Tibial artery (tissue), 4 donors: ENCODE measurements around the gene ACOXL.

Experiments used
- DNase-seq, 2 donors: peaks; one replicate each; pipeline ENCODE4 v3.0.0-alpha.2; 2019
- H3K27ac ChIP-seq, 2 donors: fragments of 200-600 bp; sonication (generic) in 1 of 2; 1 replicate in 1 of 2; 2 replicates in 1 of 2; pipeline ENCODE4 v1.5.1; 2018 to 2019; ENCODE audit warnings: mild to moderate bottlenecking in 1 of 2
- H3K27me3 ChIP-seq, 2 donors: fragments of 200-600 bp; sonication (generic) in 1 of 2; one replicate each; pipeline versions ENCODE4 v1.5.1 to v1.6.0; 2016 to 2019
- H3K36me3 ChIP-seq, 3 donors: fragments of 200-600 bp; sonication (generic) in 2 of 3; one replicate each; pipeline ENCODE4 v1.5.1; 2016 to 2019; ENCODE audit warnings: mild to moderate bottlenecking in 2 of 3
- H3K4me1 ChIP-seq, 4 donors: fragments of 200-600 bp; sonication (generic) in 2 of 4; 1 replicate in 3 of 4; 2 replicates in 1 of 4; pipeline ENCODE4 v1.5.1; 2016 to 2019
- H3K4me3 ChIP-seq, 2 donors: fragments of 200-600 bp; sonication (generic) in 1 of 2; 1 replicate in 1 of 2; 2 replicates in 1 of 2; pipeline ENCODE4 v1.5.1; 2018 to 2019; ENCODE audit warnings: mild to moderate bottlenecking in 2 of 2
- H3K9me3 ChIP-seq, 3 donors: fragments of 200-600 bp; sonication (generic) in 1 of 3; one replicate each; pipeline ENCODE4 v1.5.1; 2016 to 2019
- intact Hi-C: fragments of 100-400 bp; cut with DNase I; formaldehyde crosslinking; loops from one replicate; pipeline ENCODE4 v1.15.0; 2023; ENCODE audit warnings: low total_unique reads
- TF ChIP-seq, protein P1 (sequence below), 2 experiments: fragments of 200-600 bp in 1 of 2; fragments of 450-650 bp in 1 of 2; IDR thresholded peaks; one replicate each; pipeline ENCODE4 v1.5.1; 2017 to 2019; ENCODE audit warnings: antibody characterized with exemption in 2 of 2, mild to moderate bottlenecking in 1 of 2, moderate library complexity in 1 of 2

The ACOXL gene

DNA sequence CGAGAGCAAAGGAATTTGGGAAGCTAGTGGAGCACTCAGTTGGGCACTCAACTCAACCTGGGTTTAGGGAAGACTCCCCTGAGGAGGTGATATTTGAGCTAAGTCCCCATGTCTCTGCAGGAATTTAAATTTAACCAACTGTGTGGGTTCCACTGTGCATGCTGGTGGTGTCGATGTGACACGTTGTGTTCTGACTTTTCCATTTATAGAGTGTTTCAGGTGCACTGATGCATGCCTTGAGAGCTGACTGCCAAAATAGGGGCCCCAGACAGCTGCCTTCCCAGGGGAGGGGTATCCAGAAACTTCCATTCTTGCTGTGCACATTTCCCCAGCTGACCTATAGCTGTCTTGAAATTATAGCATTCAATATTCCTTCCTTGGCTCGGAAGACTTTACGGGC lies 324.7 kb downstream of the ACOXL start:
- intact Hi-C loops, result no loop called here
- Histone ChIP-seq H3K36me3 (no peaks in the 10 kb centered on the region), H3K4me3 (no peak overlapping the region), H3K27ac (no peak overlapping the region), H3K27me3 (peaks cover 0 to 8% of the 10 kb centered on the region in 2 donors), H3K4me1 (no peaks in the 10 kb centered on the region), H3K9me3 (peaks cover 0 to 8% (median 6%) of the 10 kb centered on the region in 3 donors)
- no peak for DNase-seq
- TF ChIP-seq, protein P1, sequence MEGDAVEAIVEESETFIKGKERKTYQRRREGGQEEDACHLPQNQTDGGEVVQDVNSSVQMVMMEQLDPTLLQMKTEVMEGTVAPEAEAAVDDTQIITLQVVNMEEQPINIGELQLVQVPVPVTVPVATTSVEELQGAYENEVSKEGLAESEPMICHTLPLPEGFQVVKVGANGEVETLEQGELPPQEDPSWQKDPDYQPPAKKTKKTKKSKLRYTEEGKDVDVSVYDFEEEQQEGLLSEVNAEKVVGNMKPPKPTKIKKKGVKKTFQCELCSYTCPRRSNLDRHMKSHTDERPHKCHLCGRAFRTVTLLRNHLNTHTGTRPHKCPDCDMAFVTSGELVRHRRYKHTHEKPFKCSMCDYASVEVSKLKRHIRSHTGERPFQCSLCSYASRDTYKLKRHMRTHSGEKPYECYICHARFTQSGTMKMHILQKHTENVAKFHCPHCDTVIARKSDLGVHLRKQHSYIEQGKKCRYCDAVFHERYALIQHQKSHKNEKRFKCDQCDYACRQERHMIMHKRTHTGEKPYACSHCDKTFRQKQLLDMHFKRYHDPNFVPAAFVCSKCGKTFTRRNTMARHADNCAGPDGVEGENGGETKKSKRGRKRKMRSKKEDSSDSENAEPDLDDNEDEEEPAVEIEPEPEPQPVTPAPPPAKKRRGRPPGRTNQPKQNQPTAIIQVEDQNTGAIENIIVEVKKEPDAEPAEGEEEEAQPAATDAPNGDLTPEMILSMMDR (IDR thresholded peaks at IDR 0.05), result no peak

GRCh38 chr2:111057721-111058120 lies 325.3 kb downstream of the ACOXL start:
- H3K4me3 ChIP-seq, result no peak overlapping the region
- no peak for DNase-seq
- peaks cover 0 to 8% of the 10 kb centered on the region in 2 donors for H3K27me3 ChIP-seq
- H3K9me3 ChIP-seq, result peaks cover 0 to 8% (median 6%) of the 10 kb centered on the region in 3 donors
- H3K4me1 ChIP-seq, result no peaks in the 10 kb centered on the region
- TF ChIP-seq, protein P1 (IDR thresholded peaks at IDR 0.05), result no peak
- H3K27ac ChIP-seq, result no peak overlapping the region
- H3K36me3 ChIP-seq, result no peaks in the 10 kb centered on the region
- intact Hi-C loops, result no loop called here

DNA sequence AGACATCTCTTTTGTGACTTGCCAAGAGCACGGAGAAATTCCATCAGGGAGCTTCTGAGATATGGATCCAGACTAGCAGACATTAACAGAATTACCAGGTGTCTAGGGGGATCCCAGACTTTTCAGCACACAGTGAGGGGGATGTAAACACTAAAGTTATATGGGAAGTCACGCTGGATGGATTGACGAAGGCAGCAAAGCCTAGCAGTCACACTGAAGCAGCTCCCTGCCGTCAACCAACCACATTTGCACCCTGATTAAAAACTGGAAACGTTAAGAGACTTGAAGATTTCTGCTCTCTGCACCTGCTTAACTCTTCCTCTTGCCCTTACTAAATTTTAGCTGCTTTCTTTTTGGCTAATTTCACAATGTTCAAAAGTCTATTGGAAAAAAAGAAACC lies 325.9 kb downstream of the ACOXL start:
- no peaks in the 10 kb centered on the region for H3K4me1 ChIP-seq
- no peak overlapping the region for H3K4me3 ChIP-seq
- intact Hi-C loops, result no loop called here
- no peak for DNase-seq
- H3K36me3 ChIP-seq, result no peaks in the 10 kb centered on the region
- H3K27ac ChIP-seq, result no peak overlapping the region
- peaks cover 0 to 8% of the 10 kb centered on the region in 2 donors for H3K27me3 ChIP-seq
- TF ChIP-seq, protein P1 (IDR thresholded peaks at IDR 0.05), result no peak
- H3K9me3 ChIP-seq, result peaks cover 0 to 8% (median 6%) of the 10 kb centered on the region in 3 donors

GRCh38 chr2:111061191-111061590 lies 328.8 kb downstream of the ACOXL start:
- intact Hi-C loops, result no loop called here
- Histone ChIP-seq H3K36me3 (no peaks in the 10 kb centered on the region), H3K9me3 (peaks cover 0 to 8% (median 6%) of the 10 kb centered on the region in 3 donors), H3K4me1 (no peaks in the 10 kb centered on the region), H3K27me3 (no peaks in the 10 kb centered on the region), H3K27ac (no peak overlapping the region), H3K4me3 (no peak overlapping the region)
- no peak for DNase-seq
- TF ChIP-seq, protein P1 (IDR thresholded peaks at IDR 0.05), result no peak

DNA sequence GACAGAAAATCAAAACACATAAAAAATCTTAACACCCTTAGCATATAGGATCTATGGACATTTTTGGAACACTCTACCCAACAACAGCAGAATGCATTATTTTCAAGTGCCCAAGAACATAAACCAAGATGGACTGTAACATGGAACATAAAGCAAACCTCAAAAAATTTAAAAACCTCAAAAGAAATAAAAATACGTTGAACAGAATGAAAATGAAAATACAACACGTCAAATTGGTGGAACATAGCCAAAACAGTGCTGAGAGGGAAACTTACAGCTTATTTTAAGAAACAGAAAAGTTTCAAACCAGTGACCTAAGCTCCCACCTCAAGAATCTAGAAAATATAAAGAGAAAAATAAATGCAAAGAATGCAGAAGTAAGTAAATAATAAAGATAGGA lies 330.0 kb downstream of the ACOXL start:
- Histone ChIP-seq H3K27me3 (no peaks in the 10 kb centered on the region), H3K27ac (no peak overlapping the region), H3K4me3 (no peak overlapping the region), H3K36me3 (no peaks in the 10 kb centered on the region), H3K4me1 (no peaks in the 10 kb centered on the region), H3K9me3 (peaks cover 0 to 8% (median 6%) of the 10 kb centered on the region in 3 donors)
- DNase-seq, result no peak
- intact Hi-C loops, result no loop called here
- TF ChIP-seq, protein P1 (IDR thresholded peaks at IDR 0.05), result no peak

DNA sequence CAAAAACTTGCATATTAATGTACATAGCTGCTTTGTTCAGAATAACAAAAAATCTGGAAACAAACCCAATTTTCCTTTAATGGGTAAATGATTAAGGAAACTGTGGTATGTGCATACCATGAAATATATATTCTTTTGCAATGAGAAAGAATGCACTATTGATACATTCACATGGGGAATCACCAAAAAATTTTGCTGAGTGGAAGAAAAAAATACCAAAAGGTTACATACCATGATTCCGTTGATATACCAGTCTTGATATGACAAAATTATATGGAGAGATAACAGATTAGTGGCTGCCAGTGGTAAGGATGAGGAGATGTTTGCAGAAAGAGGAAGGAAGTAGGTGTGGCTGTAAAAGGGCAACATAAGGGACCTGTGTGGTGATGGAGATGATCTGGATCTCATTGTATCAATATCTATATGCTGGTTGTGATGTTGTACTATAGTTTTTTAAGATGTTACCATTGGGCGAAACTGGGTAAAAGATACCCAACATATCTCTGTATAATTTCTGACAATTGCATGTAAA lies 333.8 kb downstream of the ACOXL start:
- intact Hi-C loops, result no loop called here
- TF ChIP-seq, protein P1 (IDR thresholded peaks at IDR 0.05), result no peak
- no peaks in the 10 kb centered on the region for H3K27me3 ChIP-seq

More for the DNA sequence above, 333.8 kb downstream of the ACOXL start:
- no peak overlapping the region for H3K4me3 ChIP-seq
- no peaks in the 10 kb centered on the region for H3K36me3 ChIP-seq
- no peak for DNase-seq
- H3K9me3 ChIP-seq, result no peaks in the 10 kb centered on the region
- H3K4me1 ChIP-seq, result peaks cover 0 to 5% (median under 1%) of the 10 kb centered on the region in 4 donors
- H3K27ac ChIP-seq, result no peak overlapping the region
